GM15510 (cell line): ENCODE results near the gene CDH13.

Source experiments
- POLR2A ChIP-seq: IDR thresholded peaks from 3 replicates; pipeline ENCODE4 v1.6.1; 2011; ENCODE audit warnings: borderline replicate concordance; ENCODE audit not compliant: insufficient read length; ENCODE audit errors: extremely low read depth

The CDH13 gene

GRCh38 chr16:82782715-82783251 is 156.0 kb downstream of the CDH13 start:
- TF ChIP-seq POLR2A = no peak

DNA sequence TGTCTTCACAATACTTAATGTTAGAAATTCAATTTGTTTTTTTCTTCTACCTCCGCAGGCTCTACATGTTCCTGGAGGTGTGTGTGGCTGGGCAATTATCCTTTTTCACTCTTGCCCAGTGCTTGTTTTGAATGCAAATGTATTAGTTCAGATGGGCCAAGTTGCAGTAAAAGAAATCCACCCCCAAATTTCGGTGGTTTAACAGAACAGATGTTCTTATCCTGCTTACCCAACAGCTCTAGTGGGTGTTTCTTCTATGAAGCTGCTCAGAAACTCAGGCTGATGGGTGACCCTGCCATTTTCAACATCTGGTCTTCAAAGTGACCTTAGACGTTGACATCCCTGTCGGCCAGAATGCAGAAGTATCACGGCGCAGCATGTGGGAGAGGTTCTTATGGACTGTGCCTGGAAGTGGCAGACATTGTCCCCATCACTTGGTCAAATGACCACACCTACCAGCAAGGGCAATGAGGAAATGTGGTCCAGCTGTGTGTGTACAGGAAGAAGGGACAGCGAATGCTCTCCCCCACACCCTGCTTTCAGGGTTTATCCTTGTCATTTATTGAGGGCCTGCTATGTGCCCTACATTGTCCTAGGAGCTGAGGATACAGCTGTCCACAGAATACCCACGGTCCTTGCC is 157.3 kb downstream of the CDH13 start:
- TF ChIP-seq POLR2A = no peak

DNA sequence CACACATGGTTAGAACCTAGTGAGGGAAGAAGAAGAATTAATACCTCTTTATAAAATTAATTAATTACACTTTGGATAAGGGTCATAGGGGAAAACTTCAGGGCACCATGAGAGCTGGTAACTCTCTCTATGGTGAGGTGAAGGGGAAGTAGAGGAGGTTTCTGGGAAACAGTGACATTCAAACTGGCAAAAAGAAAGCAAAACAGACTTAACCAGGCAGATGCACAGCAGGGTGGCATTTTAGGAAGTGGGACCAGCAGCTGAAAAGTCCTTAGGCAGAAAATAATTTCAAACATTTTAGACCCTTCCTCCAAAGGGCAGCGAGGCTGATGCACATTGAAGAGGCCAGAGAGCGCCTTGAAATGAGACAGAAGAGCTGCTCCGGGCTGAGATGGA is 157.8 kb downstream of the CDH13 start:
- no peak for TF ChIP-seq POLR2A

DNA sequence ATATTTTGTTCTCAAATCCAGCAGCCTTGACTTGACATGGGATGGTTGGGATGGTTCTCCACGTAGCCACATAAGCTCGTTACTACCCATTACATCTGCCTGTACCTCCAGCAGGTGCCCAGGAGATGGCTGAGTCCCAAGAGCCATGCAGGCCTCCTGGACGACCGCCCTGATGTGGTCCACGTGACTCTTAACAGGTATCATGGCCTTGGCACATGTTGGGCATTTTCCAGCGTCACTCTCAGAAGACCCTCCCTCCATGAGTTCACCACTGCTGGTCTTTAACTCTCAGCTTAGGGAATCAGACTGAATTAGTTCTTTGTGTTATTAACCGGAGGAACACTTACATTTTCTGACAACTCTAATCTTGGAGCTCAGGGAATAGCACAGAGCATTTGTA is 161.5 kb downstream of the CDH13 start:
- TF ChIP-seq POLR2A = no peak

DNA sequence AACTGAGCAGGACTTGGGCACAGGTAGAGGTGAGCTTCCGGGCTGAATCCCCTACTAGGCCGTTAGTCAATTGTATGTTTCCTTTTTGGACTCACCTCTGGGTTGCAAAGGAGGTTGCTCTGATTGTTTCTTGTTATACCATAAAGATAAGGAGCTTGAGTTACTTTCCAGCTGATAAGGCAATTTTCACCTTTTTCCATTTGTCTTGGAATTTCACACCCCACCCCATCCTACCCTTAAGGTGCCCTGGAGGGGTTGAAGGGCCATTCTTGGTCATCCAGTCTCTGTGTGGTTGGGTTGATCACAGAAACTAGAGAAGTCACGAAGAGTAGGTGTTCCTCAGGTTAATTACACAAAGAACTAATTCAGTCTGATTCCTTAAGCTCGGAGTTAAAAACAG is 162.2 kb downstream of the CDH13 start:
- TF ChIP-seq POLR2A = no peak

- TF ChIP-seq POLR2A = no peak
Measured at GRCh38 chr16:82792693-82793092, 165.9 kb downstream of the CDH13 start.

GRCh38 chr16:82793528-82794245 is 166.9 kb downstream of the CDH13 start:
- no peak for TF ChIP-seq POLR2A

- TF ChIP-seq POLR2A = no peak
Measured at GRCh38 chr16:82796047-82796446, 169.3 kb downstream of the CDH13 start.

DNA sequence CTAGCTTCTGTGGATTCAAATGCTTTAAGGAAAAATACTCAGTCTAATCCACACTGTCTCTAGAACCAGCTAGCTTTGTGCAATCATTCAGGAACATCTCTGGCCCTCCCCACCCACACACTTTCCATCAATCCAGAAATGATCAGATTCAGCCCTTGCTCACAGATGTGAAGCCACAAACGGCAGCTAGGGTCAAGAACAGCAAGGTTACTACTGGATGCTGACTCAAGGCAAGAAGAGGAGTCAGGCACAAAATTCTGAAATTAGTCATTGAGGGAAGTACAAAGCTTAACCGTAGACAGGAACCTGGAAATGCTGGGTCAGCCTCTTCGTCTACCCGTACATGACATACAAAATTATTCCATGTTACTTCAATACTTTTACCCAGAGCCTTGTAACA is 174.6 kb downstream of the CDH13 start:
- TF ChIP-seq POLR2A = no peak

- TF ChIP-seq POLR2A = no peak
Measured at GRCh38 chr16:82805866-82806265, 179.1 kb downstream of the CDH13 start.

GRCh38 chr16:82807311-82807710 is 180.5 kb downstream of the CDH13 start:
- TF ChIP-seq POLR2A = no peak

GRCh38 chr16:82808036-82808435 is 181.3 kb downstream of the CDH13 start:
- TF ChIP-seq POLR2A = no peak

- no peak for TF ChIP-seq POLR2A
Measured at GRCh38 chr16:82810077-82810476, 183.3 kb downstream of the CDH13 start.

- TF ChIP-seq POLR2A = no peak
Measured at GRCh38 chr16:82814059-82814458, 187.3 kb downstream of the CDH13 start.

GRCh38 chr16:82819286-82819685 is 192.5 kb downstream of the CDH13 start:
- no peak for TF ChIP-seq POLR2A

DNA sequence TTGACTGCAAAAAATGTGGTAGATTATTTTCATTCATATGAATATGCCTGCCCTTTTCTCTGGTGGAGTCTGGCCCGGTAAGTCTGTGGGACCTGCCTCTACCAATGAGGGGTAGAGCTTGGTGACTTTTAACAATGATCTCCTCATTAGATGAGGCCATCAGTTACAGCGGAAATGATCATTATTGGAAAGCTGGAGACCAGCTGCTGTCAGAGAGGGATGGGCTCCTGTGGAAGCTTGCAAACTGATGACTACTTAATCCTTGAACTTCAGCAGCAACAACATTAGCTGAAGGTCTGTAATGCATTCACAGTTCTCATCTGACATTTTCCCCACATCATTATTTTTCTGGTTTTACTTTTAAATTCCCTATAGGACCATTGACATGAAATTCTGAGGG is 194.1 kb downstream of the CDH13 start:
- no peak for TF ChIP-seq POLR2A

- no peak for TF ChIP-seq POLR2A
Measured at GRCh38 chr16:82824408-82824807, 197.6 kb downstream of the CDH13 start.

GRCh38 chr16:82829301-82829700 is 202.5 kb downstream of the CDH13 start:
- no peak for TF ChIP-seq POLR2A
